ENCODE measurements around the gene FUT3.

The FUT3 gene

GRCh38 chr19:5851302-5851701 lies at the start of gene FUT3:
TSS of gene FUT3 (minus strand) at chr19:5851449.
- Histone ChIP-seq H3K27me3 (ENCODE audit: insufficient read depth, low read depth) (peaks cover 70% of the 10 kb centered on the region), H3K4me2 (no peak within 1 kb of the TSS), H3K79me2 (ENCODE audit: insufficient read depth, low read depth) (no peaks in the 10 kb centered on the region), H3K4me3 (IDR thresholded peaks at IDR 0.05; ENCODE audit: insufficient read depth, low read depth, low read length) (no peak within 1 kb of the TSS), H3K36me3 (ENCODE audit: insufficient read depth) (no peaks in the 10 kb centered on the region), H4K20me1 (ENCODE audit: insufficient read depth) (no peaks in the 10 kb centered on the region), H3K4me1 (ENCODE audit: low read depth, poor library complexity, severe bottlenecking) (no peaks in the 10 kb centered on the region), H2AFZ (ENCODE audit: low read depth) (no peak within 1 kb of the TSS), H3K27ac (no peak within 1 kb of the TSS), H3K9ac (no peak within 1 kb of the TSS)
- no peak for TF ChIP-seq CTCF (conservative IDR thresholded peaks at IDR 0.05; ENCODE audit: low read depth, low read length)

GRCh38 chr19:5900976-5901375 lies 49.7 kb upstream of the FUT3 start:
- Histone ChIP-seq H4K20me1 (ENCODE audit: insufficient read depth) (no peaks in the 10 kb centered on the region; the same call in 1 of the 2 replicates), H3K9ac (no peak overlapping the region), H3K4me2 (no peak overlapping the region), H3K27me3 (ENCODE audit: insufficient read depth, low read depth) (no peaks in the 10 kb centered on the region), H3K79me2 (ENCODE audit: insufficient read depth, low read depth) (peaks cover 46% of the 10 kb centered on the region), H2AFZ (ENCODE audit: low read depth) (no peak overlapping the region), H3K4me3 (IDR thresholded peaks at IDR 0.05; ENCODE audit: insufficient read depth, low read depth, low read length) (no peak overlapping the region), H3K4me1 (ENCODE audit: low read depth, poor library complexity, severe bottlenecking) (peaks cover 9% of the 10 kb centered on the region), H3K27ac (no peak overlapping the region), H3K36me3 (ENCODE audit: insufficient read depth) (no peaks in the 10 kb centered on the region)
- no peak for TF ChIP-seq CTCF (conservative IDR thresholded peaks at IDR 0.05; ENCODE audit: low read depth, low read length)

GRCh38 chr19:5899728-5900526 lies 48.7 kb upstream of the FUT3 start:
- no peak for TF ChIP-seq CTCF (conservative IDR thresholded peaks at IDR 0.05; ENCODE audit: low read depth, low read length)
- peaks cover 4% of the 10 kb centered on the region for H3K4me1 ChIP-seq (ENCODE audit: low read depth, poor library complexity, severe bottlenecking)
- peaks cover 46% of the 10 kb centered on the region for H3K79me2 ChIP-seq (ENCODE audit: insufficient read depth, low read depth)
- H3K27ac ChIP-seq = no peak overlapping the region
- H4K20me1 ChIP-seq (ENCODE audit: insufficient read depth) = no peaks in the 10 kb centered on the region; the same call in 1 of the 2 replicates
- no peaks in the 10 kb centered on the region for H3K27me3 ChIP-seq (ENCODE audit: insufficient read depth, low read depth)
- H3K4me2 ChIP-seq = no peak overlapping the region
- H3K36me3 ChIP-seq (ENCODE audit: insufficient read depth) = no peaks in the 10 kb centered on the region
- no peak overlapping the region for H3K9ac ChIP-seq
- no peak overlapping the region for H2AFZ ChIP-seq (ENCODE audit: low read depth)
- H3K4me3 ChIP-seq (IDR thresholded peaks at IDR 0.05; ENCODE audit: insufficient read depth, low read depth, low read length) = no peak overlapping the region

- Histone ChIP-seq H3K36me3 (ENCODE audit: insufficient read depth) (no peaks in the 10 kb centered on the region), H3K4me3 (IDR thresholded peaks at IDR 0.05; ENCODE audit: insufficient read depth, low read depth, low read length) (no peak overlapping the region), H4K20me1 (ENCODE audit: insufficient read depth) (no peaks in the 10 kb centered on the region; the same call in 1 of the 2 replicates), H3K4me1 (ENCODE audit: low read depth, poor library complexity, severe bottlenecking) (peaks cover 2% of the 10 kb centered on the region), H3K9ac (no peak overlapping the region), H3K27me3 (ENCODE audit: insufficient read depth, low read depth) (no peaks in the 10 kb centered on the region), H3K4me2 (no peak overlapping the region), H3K27ac (no peak overlapping the region), H3K79me2 (ENCODE audit: insufficient read depth, low read depth) (peaks cover 34% of the 10 kb centered on the region), H2AFZ (ENCODE audit: low read depth) (no peak overlapping the region)
- no peak for TF ChIP-seq CTCF (conservative IDR thresholded peaks at IDR 0.05; ENCODE audit: low read depth, low read length)
Measured at GRCh38 chr19:5897189-5897969, 46.1 kb upstream of the FUT3 start.
